H9 (cell line): ENCODE measurements around the gene DPH5. TPM values are rescaled to one million over a fixed set of nuclear protein-coding genes. Genes with fewer than 3 reads are reported as not detected.

Experiments
- DNase-seq: peaks from one replicate; pipeline ENCODE4 v3.0.0-alpha.2; 2017
- H2AFZ ChIP-seq: one replicate; pipeline ENCODE4 v1.6.1; 2013; ENCODE audit warnings: mild to moderate bottlenecking, low read length, control low read depth, moderate library complexity
- H2AK5ac ChIP-seq: 2 replicates; pipeline ENCODE4 v1.6.1; 2013; ENCODE audit warnings: low read length, control low read depth, mixed read lengths; ENCODE audit not compliant: insufficient read length
- H2BK120ac ChIP-seq: one replicate; pipeline ENCODE4 v1.6.1; 2013; ENCODE audit warnings: low read depth, mild to moderate bottlenecking, low read length, control low read depth, inconsistent platforms; ENCODE audit not compliant: poor library complexity, severe bottlenecking
- H2BK12ac ChIP-seq: 2 replicates; pipeline ENCODE4 v1.6.1; 2013; ENCODE audit warnings: low read length, control low read depth, mixed read lengths, low read depth; ENCODE audit not compliant: insufficient read length
- H2BK15ac ChIP-seq: 2 replicates; pipeline ENCODE4 v1.6.1; 2013; ENCODE audit warnings: low read depth, low read length, control low read depth
- H2BK20ac ChIP-seq: one replicate; pipeline ENCODE4 v1.6.1; 2013; ENCODE audit warnings: low read depth, mild to moderate bottlenecking, low read length, control low read depth, inconsistent platforms; ENCODE audit not compliant: poor library complexity, severe bottlenecking
- H2BK5ac ChIP-seq: 2 replicates; pipeline ENCODE4 v1.6.1; 2013; ENCODE audit warnings: low read length, control low read depth, mixed read lengths; ENCODE audit not compliant: insufficient read length
- H3K14ac ChIP-seq: 2 replicates; pipeline ENCODE4 v1.6.1; 2013; ENCODE audit warnings: low read length, control low read depth; ENCODE audit not compliant: insufficient read depth
- H3K18ac ChIP-seq: 2 replicates; pipeline ENCODE4 v1.6.1; 2013; ENCODE audit warnings: low read depth, mild to moderate bottlenecking, mixed read lengths, low read length, control low read depth; ENCODE audit not compliant: insufficient read length
- H3K23ac ChIP-seq: 2 replicates; pipeline ENCODE4 v1.6.1; 2013; ENCODE audit warnings: low read length, control low read depth, mixed read lengths, low read depth; ENCODE audit not compliant: insufficient read length
- H3K23me2 ChIP-seq: 2 replicates; pipeline ENCODE4 v1.6.1; 2013; ENCODE audit warnings: low read depth, mild to moderate bottlenecking, mixed read lengths, low read length, control low read depth; ENCODE audit not compliant: insufficient read length, poor library complexity, severe bottlenecking
- H3K27ac ChIP-seq: 2 replicates; pipeline ENCODE4 v1.5.1; 2013; ENCODE audit warnings: low read length, control low read depth, mixed read lengths, low read depth; ENCODE audit not compliant: insufficient read length
- H3K27me3 ChIP-seq: 2 replicates; pipeline ENCODE4 v1.6.1; 2013; ENCODE audit warnings: low read length, control low read depth, inconsistent platforms; ENCODE audit not compliant: insufficient read depth
- H3K4ac ChIP-seq: 2 replicates; pipeline ENCODE4 v1.6.1; 2013; ENCODE audit warnings: low read depth, mild to moderate bottlenecking, control low read depth, inconsistent platforms, low read length, moderate library complexity
- H3K4me1 ChIP-seq: 2 replicates; pipeline ENCODE4 v1.6.1; 2013; ENCODE audit warnings: low read length, control low read depth, inconsistent platforms; ENCODE audit not compliant: insufficient read depth
- H3K4me2 ChIP-seq: 2 replicates; pipeline ENCODE4 v1.6.1; 2013; ENCODE audit warnings: low read length, control low read depth, mixed read lengths; ENCODE audit not compliant: insufficient read length, insufficient read depth
- H3K56ac ChIP-seq: 2 replicates; pipeline ENCODE4 v1.6.1; 2013; ENCODE audit warnings: low read depth, mild to moderate bottlenecking, mixed read lengths, low read length, control low read depth; ENCODE audit not compliant: insufficient read length
- H3K79me1 ChIP-seq: 2 replicates; pipeline ENCODE4 v1.6.1; 2013; ENCODE audit warnings: low read depth, mild to moderate bottlenecking, moderate library complexity, low read length, control low read depth, inconsistent platforms; ENCODE audit not compliant: insufficient read depth, poor library complexity, severe bottlenecking
- H3K79me2 ChIP-seq: 2 replicates; pipeline ENCODE4 v1.6.1; 2013; ENCODE audit warnings: low read length, control low read depth, inconsistent platforms; ENCODE audit not compliant: insufficient read depth
- H3K9ac ChIP-seq: 2 replicates; pipeline ENCODE4 v1.6.1; 2013; ENCODE audit warnings: low read length, control low read depth, mixed read lengths; ENCODE audit not compliant: insufficient read length; ENCODE audit errors: extremely low read depth
- H3K9me3 ChIP-seq: one replicate; pipeline ENCODE4 v1.6.1; 2013; ENCODE audit warnings: low read depth, low read length, inconsistent platforms; ENCODE audit not compliant: control insufficient read depth
- H3T11ph ChIP-seq: one replicate; pipeline ENCODE4 v1.6.1; 2013; ENCODE audit warnings: mild to moderate bottlenecking, low read length, control low read depth, inconsistent platforms
- H4K20me1 ChIP-seq: one replicate; pipeline ENCODE4 v1.6.1; 2013; ENCODE audit not compliant: control insufficient read depth, insufficient read length, insufficient read depth
- H4K5ac ChIP-seq: 2 replicates; pipeline ENCODE4 v1.6.1; 2013; ENCODE audit warnings: low read depth, mild to moderate bottlenecking, mixed read lengths, low read length, control low read depth; ENCODE audit not compliant: insufficient read length
- H4K8ac ChIP-seq: replicated peaks from 2 replicates; pipeline ENCODE4 v1.6.1; 2013; ENCODE audit warnings: low read length, control low read depth, mixed read lengths, low read depth; ENCODE audit not compliant: insufficient read length
- H4K91ac ChIP-seq: 2 replicates; pipeline ENCODE4 v1.6.1; 2013; ENCODE audit warnings: low read depth, mild to moderate bottlenecking, moderate library complexity, mixed read lengths, low read length, control low read depth; ENCODE audit not compliant: insufficient read length
- H3K27ac Mint-ChIP-seq, 3 experiments: 2 replicates in 2 of 3; 3 replicates in 1 of 3; pipeline ENCODE4 v1.8.0; 2020 to 2021; ENCODE audit warnings: mixed read lengths in 3 of 3, mild to moderate bottlenecking in 1 of 3, moderate library complexity in 1 of 3
- H3K27me3 Mint-ChIP-seq: 2 replicates; pipeline ENCODE4 v1.8.0; 2021; ENCODE audit warnings: low read depth, mild to moderate bottlenecking, moderate library complexity, mixed read lengths
- H3K36me3 Mint-ChIP-seq, 3 experiments: 2 replicates in 2 of 3; 3 replicates in 1 of 3; pipeline ENCODE4 v1.8.0; 2020 to 2021; ENCODE audit warnings: low read depth in 3 of 3, mixed read lengths in 3 of 3; ENCODE audit not compliant: insufficient read depth in 1 of 3
- H3K4me1 Mint-ChIP-seq, 2 experiments: 2 replicates each; pipeline ENCODE4 v1.8.0; 2020; ENCODE audit warnings: mixed read lengths in 2 of 2
- H3K4me3 Mint-ChIP-seq, 2 experiments: 2 replicates in 1 of 2; 3 replicates in 1 of 2; pipeline ENCODE4 v1.8.0; 2020 to 2021; ENCODE audit warnings: mild to moderate bottlenecking in 2 of 2, mixed read lengths in 2 of 2, moderate library complexity in 1 of 2
- H3K9me3 Mint-ChIP-seq, 2 experiments: 2 replicates in 1 of 2; 3 replicates in 1 of 2; pipeline ENCODE4 v1.8.0; 2020; ENCODE audit warnings: mild to moderate bottlenecking in 2 of 2, mixed read lengths in 2 of 2, moderate library complexity in 1 of 2
- WGBS: extraction: QIAGEN DNeasy Blood & Tissue Kit; methylation state at CpG from one replicate; pipeline ENCODE4 v1.1.7; 2013; ENCODE audit warnings: missing lambda C conversion rate, low lambda C conversion rate, mixed read lengths; ENCODE audit not compliant: insufficient read length; ENCODE audit errors: extremely low coverage; 5-methylcytosine and 5-hydroxymethylcytosine counted together
- total RNA-seq: library from RNA; stranded (reverse); gene quantifications from 2 replicates; pipeline ENCODE4 v1.2.1, GENCODE V29; 2021
- TF ChIP-seq, protein P1 (sequence below): fragments of 200-600 bp; sonication (generic); conservative IDR thresholded peaks from 3 replicates; pipeline ENCODE4 v1.8.0; 2021; ENCODE audit warnings: antibody characterized with exemption, mild to moderate bottlenecking

DPH5 gene
- total RNA-seq, 1 experiment from 2014 or later, result 49.4 TPM

DNA sequence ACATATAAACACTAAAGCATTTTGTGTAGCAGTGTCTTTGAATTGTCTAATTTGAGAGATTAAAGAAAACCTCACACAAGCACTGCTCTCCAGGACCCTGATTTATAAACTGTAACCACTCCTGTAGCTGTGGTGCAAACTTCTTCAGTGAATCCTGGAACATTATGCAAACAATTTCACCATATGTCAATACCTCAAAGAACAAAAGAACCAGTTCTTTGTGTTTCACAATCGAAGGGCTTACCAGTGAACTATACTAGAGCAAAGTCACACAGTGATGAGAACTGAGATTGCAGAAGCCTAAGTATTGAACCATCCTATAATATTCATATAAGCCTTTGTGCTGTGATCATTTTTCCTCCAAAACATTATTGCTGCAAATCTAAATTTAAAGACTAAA is 21.5 kb downstream of the DPH5 start:
- Histone ChIP-seq H3K23ac (no peak overlapping the region), H2BK5ac (no peak overlapping the region), H3K23me2 (no peaks in the 10 kb centered on the region), H2BK15ac (no peak overlapping the region), H3K27ac (no peak overlapping the region), H3K4me1 (no peaks in the 10 kb centered on the region), H3K4ac (no peak overlapping the region), H3K9me3 (no peaks in the 10 kb centered on the region), H4K91ac (no peak overlapping the region), H2BK120ac (no peak overlapping the region), H3T11ph (no peak overlapping the region), H2BK12ac (no peak overlapping the region), H3K9ac (no peak overlapping the region), H2BK20ac (no peak overlapping the region), H2AFZ (no peak overlapping the region), H3K56ac (no peak overlapping the region), H3K27me3 (no peaks in the 10 kb centered on the region), H3K18ac (no peak overlapping the region), H3K79me2 (no peaks in the 10 kb centered on the region; the same call in 1 of the 2 replicates), H2AK5ac (no peak overlapping the region), H4K5ac (no peak overlapping the region), H3K4me2 (no peak overlapping the region), H4K8ac (no peak overlapping the region), H3K79me1 (no peaks in the 10 kb centered on the region), H4K20me1 (no peaks in the 10 kb centered on the region), H3K14ac (no peak overlapping the region)
- peaks cover 4 to 14% (median 14%) of the 10 kb centered on the region in 3 experiments; a peak in 4 of 7 replicates for H3K36me3 Mint-ChIP-seq
- H3K4me1 Mint-ChIP-seq, result peaks cover 8 to 13% of the 10 kb centered on the region in 2 experiments; a peak in 3 of 4 replicates
- no peaks in the 10 kb centered on the region for H3K9me3 Mint-ChIP-seq
- no peak overlapping the region for H3K27ac Mint-ChIP-seq
- TF ChIP-seq, protein P1, sequence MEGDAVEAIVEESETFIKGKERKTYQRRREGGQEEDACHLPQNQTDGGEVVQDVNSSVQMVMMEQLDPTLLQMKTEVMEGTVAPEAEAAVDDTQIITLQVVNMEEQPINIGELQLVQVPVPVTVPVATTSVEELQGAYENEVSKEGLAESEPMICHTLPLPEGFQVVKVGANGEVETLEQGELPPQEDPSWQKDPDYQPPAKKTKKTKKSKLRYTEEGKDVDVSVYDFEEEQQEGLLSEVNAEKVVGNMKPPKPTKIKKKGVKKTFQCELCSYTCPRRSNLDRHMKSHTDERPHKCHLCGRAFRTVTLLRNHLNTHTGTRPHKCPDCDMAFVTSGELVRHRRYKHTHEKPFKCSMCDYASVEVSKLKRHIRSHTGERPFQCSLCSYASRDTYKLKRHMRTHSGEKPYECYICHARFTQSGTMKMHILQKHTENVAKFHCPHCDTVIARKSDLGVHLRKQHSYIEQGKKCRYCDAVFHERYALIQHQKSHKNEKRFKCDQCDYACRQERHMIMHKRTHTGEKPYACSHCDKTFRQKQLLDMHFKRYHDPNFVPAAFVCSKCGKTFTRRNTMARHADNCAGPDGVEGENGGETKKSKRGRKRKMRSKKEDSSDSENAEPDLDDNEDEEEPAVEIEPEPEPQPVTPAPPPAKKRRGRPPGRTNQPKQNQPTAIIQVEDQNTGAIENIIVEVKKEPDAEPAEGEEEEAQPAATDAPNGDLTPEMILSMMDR, result no peak
- no peak for DNase-seq
- no CpG with 5 or more reads among the region's 1 CpG for WGBS
- no peak overlapping the region for H3K4me3 Mint-ChIP-seq
- H3K27me3 Mint-ChIP-seq, result no peaks in the 10 kb centered on the region
